ENCODE results near the gene MYL6.
"Not testable (repeated sequence)": the region's sequence is repeated elsewhere in the genome, so short reads cannot be mapped to it uniquely, and the experiment has no call there.

The MYL6 gene

GRCh38 chr12:56178347-56178746 is 20.2 kb downstream of the MYL6 start:
- no peak for DNase-seq (ENCODE audit: low read depth, low spot score)
- no peak overlapping the region for H3K4me3 ChIP-seq (ENCODE audit: low read length)

- H3K4me3 ChIP-seq (ENCODE audit: low read length): no peak overlapping the region
- no peak for DNase-seq (ENCODE audit: low read depth, low spot score)
These were observed 28.8 kb downstream of the MYL6 start for GRCh38 chr12:56186957-56187356.

- peak overlapping the region; percentile 90 for H3K4me3 ChIP-seq (ENCODE audit: low read length)
- DNase-seq (ENCODE audit: low read depth, low spot score): no peak
These were observed 30.1 kb downstream of the MYL6 start for GRCh38 chr12:56188131-56188777.

- no peak for DNase-seq (ENCODE audit: low read depth, low spot score)
- peak overlapping the region; percentile 90 for H3K4me3 ChIP-seq (ENCODE audit: low read length)
These were observed 30.6 kb downstream of the MYL6 start for GRCh38 chr12:56188778-56189098.

- H3K4me3 ChIP-seq (ENCODE audit: low read length): peak within 1 kb of the TSS; percentile 90
- DNase-seq (ENCODE audit: low read depth, low spot score): peak; percentile 73
These were observed 31.1 kb downstream of the MYL6 start, which contains the start of gene SMARCC2 for GRCh38 chr12:56189099-56189917. TSS of gene SMARCC2 (minus strand) at chr12:56189483. CDS start at chr12:56189461, 22 bp downstream.

- peak overlapping the region; percentile 84 for H3K4me3 ChIP-seq (ENCODE audit: low read length)
- peak; percentile 85 for DNase-seq (ENCODE audit: low read depth, low spot score)
These were observed 31.9 kb downstream of the MYL6 start for GRCh38 chr12:56189918-56190694.

- no peak overlapping the region for H3K4me3 ChIP-seq (ENCODE audit: low read length)
- no peak for DNase-seq (ENCODE audit: low read depth, low spot score)
These were observed 32.6 kb downstream of the MYL6 start for GRCh38 chr12:56190695-56191155.

GRCh38 chr12:56192582-56192981 is 34.4 kb downstream of the MYL6 start:
- DNase-seq (ENCODE audit: low read depth, low spot score): no peak
- H3K4me3 ChIP-seq (ENCODE audit: low read length): no peak overlapping the region

- no peak overlapping the region for H3K4me3 ChIP-seq (ENCODE audit: low read length)
- DNase-seq (ENCODE audit: low read depth, low spot score): peak; percentile 88
These were observed 34.9 kb downstream of the MYL6 start for GRCh38 chr12:56193025-56193578.

- not testable (repeated sequence) for H3K4me3 ChIP-seq (ENCODE audit: low read length); DNase-seq (ENCODE audit: low read depth, low spot score)
These were observed 38.8 kb downstream of the MYL6 start for GRCh38 chr12:56196818-56197550.

- DNase-seq (ENCODE audit: low read depth, low spot score): no peak
- H3K4me3 ChIP-seq (ENCODE audit: low read length): no peak overlapping the region
These were observed 39.9 kb downstream of the MYL6 start for GRCh38 chr12:56197921-56198635.

- DNase-seq (ENCODE audit: low read depth, low spot score): no peak
These were observed 40.7 kb downstream of the MYL6 start for GRCh38 chr12:56198836-56199235.

GRCh38 chr12:56202366-56202765 is 44.2 kb downstream of the MYL6 start:
- no peak overlapping the region for H3K4me3 ChIP-seq (ENCODE audit: low read length)
- no peak for DNase-seq (ENCODE audit: low read depth, low spot score)

More at GRCh38 chr12:56198836-56199235, 40.7 kb downstream of the MYL6 start:
- H3K4me3 ChIP-seq (ENCODE audit: low read length): no peak overlapping the region

- DNase-seq (ENCODE audit: low read depth, low spot score): no peak
These were observed 44.7 kb downstream of the MYL6 start for GRCh38 chr12:56202838-56203237.

GRCh38 chr12:56204275-56204674 is 46.1 kb downstream of the MYL6 start:
- DNase-seq (ENCODE audit: low read depth, low spot score): no peak
- no peak overlapping the region for H3K4me3 ChIP-seq (ENCODE audit: low read length)

More at GRCh38 chr12:56202838-56203237, 44.7 kb downstream of the MYL6 start:
- no peak overlapping the region for H3K4me3 ChIP-seq (ENCODE audit: low read length)

GRCh38 chr12:56205445-56205844 is 47.3 kb downstream of the MYL6 start:
- DNase-seq (ENCODE audit: low read depth, low spot score): no peak
- no peak overlapping the region for H3K4me3 ChIP-seq (ENCODE audit: low read length)

- DNase-seq (ENCODE audit: low read depth, low spot score): no peak
- no peak overlapping the region for H3K4me3 ChIP-seq (ENCODE audit: low read length)
These were observed 48.5 kb downstream of the MYL6 start for GRCh38 chr12:56206452-56207166.

GRCh38 chr12:56208006-56208405 is 49.8 kb downstream of the MYL6 start:
- no peak for DNase-seq (ENCODE audit: low read depth, low spot score)
- no peak overlapping the region for H3K4me3 ChIP-seq (ENCODE audit: low read length)

Data from Jurkat, Clone E6-1 (cell line).